ENCODE results near the gene LIME1. TPM values are rescaled to one million over a fixed set of nuclear protein-coding genes. Genes with fewer than 3 reads are reported as not detected.

The LIME1 gene
- polyA plus RNA-seq, 3 donors: 0.39 to 8.8 (median 0.62) TPM

DNA sequence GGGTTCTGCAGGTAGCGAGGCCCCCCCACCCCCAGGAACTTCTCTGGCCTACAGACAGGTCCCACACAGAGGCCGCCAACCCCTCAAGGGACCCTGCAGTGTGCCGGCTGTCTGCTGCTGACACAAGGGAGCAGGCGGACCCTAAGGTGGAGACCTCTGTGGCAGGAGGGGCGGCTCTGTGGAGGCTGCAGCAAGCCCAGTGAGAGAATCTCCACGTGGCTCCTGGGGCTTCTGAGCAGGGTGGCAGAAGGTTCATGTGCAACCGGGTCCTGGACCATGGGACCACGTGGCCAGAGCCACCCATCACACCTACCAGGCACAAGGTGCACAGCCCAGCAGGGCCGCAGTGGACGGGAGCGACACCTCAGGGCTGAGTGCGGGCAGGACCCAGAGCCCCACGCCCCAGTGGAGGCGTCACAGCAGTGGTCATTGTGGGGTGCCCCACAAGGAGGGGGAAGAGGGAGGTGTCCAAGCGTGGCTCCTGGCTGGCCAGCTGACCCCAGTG, 32.9 kb upstream of the LIME1 start:
- H3K27ac Mint-ChIP-seq: peak overlapping the region in 1 of 7 donors; percentile 58
- no peak for DNase-seq
- peaks cover 26 to 35% of the 10 kb centered on the region in 2 donors for H3K36me3 Mint-ChIP-seq
- 98% methylated on average over 13 of the region's 15 CpGs for WGBS (ENCODE audit: insufficient coverage)
- intact Hi-C loops (cut with micrococcal nuclease): no loop called here
- Histone ChIP-seq H3K27ac (ENCODE audit: low read depth in 1 of 2, low read length in 2 of 2) (no peak overlapping the region), H3K36me3 (replicated peaks in 1 of 2; ENCODE audit: control insufficient read depth in 1 of 2, insufficient read depth in 2 of 2, low read length in 2 of 2) (peaks cover 27 to 29% of the 10 kb centered on the region in 2 donors), H3K27me3 (ENCODE audit: control insufficient read depth in 2 of 2, insufficient read depth in 2 of 2, low read length in 2 of 2) (no peaks in the 10 kb centered on the region), H3K4me2 (replicated peaks; ENCODE audit: extremely low read depth, low read length, poor library complexity, severe bottlenecking) (no peak overlapping the region), H3K79me2 (ENCODE audit: insufficient read depth, low read length) (peaks cover 31% of the 10 kb centered on the region), H2AFZ (ENCODE audit: insufficient read depth, low read depth, low read length, poor library complexity, severe bottlenecking) (no peak overlapping the region), H3K9me3 (replicated peaks in 1 of 2; ENCODE audit: control insufficient read depth in 1 of 2, insufficient read depth in 1 of 2, low read length in 2 of 2) (no peaks in the 10 kb centered on the region), H4K20me1 (ENCODE audit: insufficient read depth, low read length) (peaks cover 49% of the 10 kb centered on the region), H3K9ac (ENCODE audit: insufficient read depth, low read length, poor library complexity, severe bottlenecking) (no peak overlapping the region), H3K4me1 (ENCODE audit: control insufficient read depth in 1 of 2, insufficient read depth in 2 of 2, low read length in 2 of 2) (peaks cover 12 to 21% of the 10 kb centered on the region in 2 donors), H3K4me3 (replicated peaks in 1 of 3; ENCODE audit: low read depth in 2 of 3, low read length in 3 of 3) (no peak overlapping the region)
- no peak overlapping the region for H3K4me3 Mint-ChIP-seq
- H3K9me3 Mint-ChIP-seq: no peaks in the 10 kb centered on the region
- peaks cover 12% of the 10 kb centered on the region for H3K4me1 Mint-ChIP-seq
- peaks cover 0 to 2% (median 0%) of the 10 kb centered on the region in 3 donors for H3K27me3 Mint-ChIP-seq (ENCODE audit: low read depth in 3 of 3)
- TF ChIP-seq, protein P1, sequence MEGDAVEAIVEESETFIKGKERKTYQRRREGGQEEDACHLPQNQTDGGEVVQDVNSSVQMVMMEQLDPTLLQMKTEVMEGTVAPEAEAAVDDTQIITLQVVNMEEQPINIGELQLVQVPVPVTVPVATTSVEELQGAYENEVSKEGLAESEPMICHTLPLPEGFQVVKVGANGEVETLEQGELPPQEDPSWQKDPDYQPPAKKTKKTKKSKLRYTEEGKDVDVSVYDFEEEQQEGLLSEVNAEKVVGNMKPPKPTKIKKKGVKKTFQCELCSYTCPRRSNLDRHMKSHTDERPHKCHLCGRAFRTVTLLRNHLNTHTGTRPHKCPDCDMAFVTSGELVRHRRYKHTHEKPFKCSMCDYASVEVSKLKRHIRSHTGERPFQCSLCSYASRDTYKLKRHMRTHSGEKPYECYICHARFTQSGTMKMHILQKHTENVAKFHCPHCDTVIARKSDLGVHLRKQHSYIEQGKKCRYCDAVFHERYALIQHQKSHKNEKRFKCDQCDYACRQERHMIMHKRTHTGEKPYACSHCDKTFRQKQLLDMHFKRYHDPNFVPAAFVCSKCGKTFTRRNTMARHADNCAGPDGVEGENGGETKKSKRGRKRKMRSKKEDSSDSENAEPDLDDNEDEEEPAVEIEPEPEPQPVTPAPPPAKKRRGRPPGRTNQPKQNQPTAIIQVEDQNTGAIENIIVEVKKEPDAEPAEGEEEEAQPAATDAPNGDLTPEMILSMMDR (IDR thresholded peaks at IDR 0.05): no peak

DNA sequence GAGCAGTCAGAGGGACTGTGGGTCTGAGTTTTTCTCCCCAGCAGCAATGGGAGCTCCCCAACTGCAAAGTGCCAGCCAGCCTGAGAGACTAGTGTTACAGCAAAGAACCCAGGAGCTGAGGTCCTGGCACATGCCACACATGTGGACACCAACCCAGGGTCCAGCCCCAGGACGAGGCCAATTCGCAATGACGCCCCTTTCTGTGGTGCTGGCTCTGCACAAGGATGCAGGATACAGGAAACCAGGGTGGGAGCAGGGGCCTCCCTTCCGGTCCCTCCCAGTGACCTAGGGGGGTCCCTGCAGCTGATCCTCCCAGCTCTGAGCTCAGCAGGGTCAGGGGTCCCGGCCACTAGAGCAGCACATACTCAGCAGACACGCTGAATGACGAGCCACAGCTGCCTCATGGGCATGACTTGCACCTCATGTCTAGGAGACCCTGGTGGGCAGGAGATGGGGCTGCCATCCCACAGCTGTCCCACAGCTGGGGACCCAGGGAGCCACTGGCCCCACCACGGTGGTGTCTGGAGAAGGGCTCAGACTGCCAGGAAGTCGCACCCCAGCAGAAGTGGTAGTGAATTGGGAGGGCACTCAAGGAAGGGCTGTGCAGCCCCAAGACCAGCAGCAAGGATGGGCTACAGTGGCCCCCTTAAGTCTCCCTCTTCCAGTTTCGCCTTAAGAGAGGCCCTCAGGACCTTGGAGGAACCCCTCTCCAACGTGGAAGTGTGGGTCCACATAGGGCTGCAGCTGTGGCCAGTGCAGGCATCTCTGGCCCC, 32.3 kb upstream of the LIME1 start:
- Histone ChIP-seq H2AFZ (ENCODE audit: insufficient read depth, low read depth, low read length, poor library complexity, severe bottlenecking) (no peak overlapping the region), H3K4me3 (replicated peaks in 1 of 3; ENCODE audit: low read depth in 2 of 3, low read length in 3 of 3) (no peak overlapping the region), H3K27ac (ENCODE audit: low read depth in 1 of 2, low read length in 2 of 2) (no peak overlapping the region), H3K9ac (ENCODE audit: insufficient read depth, low read length, poor library complexity, severe bottlenecking) (no peak overlapping the region), H3K9me3 (replicated peaks in 1 of 2; ENCODE audit: control insufficient read depth in 1 of 2, insufficient read depth in 1 of 2, low read length in 2 of 2) (no peaks in the 10 kb centered on the region), H3K36me3 (replicated peaks in 1 of 2; ENCODE audit: control insufficient read depth in 1 of 2, insufficient read depth in 2 of 2, low read length in 2 of 2) (peaks cover 27 to 29% of the 10 kb centered on the region in 2 donors), H3K27me3 (ENCODE audit: control insufficient read depth in 2 of 2, insufficient read depth in 2 of 2, low read length in 2 of 2) (no peaks in the 10 kb centered on the region), H4K20me1 (ENCODE audit: insufficient read depth, low read length) (peaks cover 49% of the 10 kb centered on the region), H3K79me2 (ENCODE audit: insufficient read depth, low read length) (peaks cover 37% of the 10 kb centered on the region), H3K4me2 (replicated peaks; ENCODE audit: extremely low read depth, low read length, poor library complexity, severe bottlenecking) (no peak overlapping the region), H3K4me1 (ENCODE audit: control insufficient read depth in 1 of 2, insufficient read depth in 2 of 2, low read length in 2 of 2) (peaks cover 19 to 27% of the 10 kb centered on the region in 2 donors)
- Mint-ChIP-seq H3K4me1 (peaks cover 18% of the 10 kb centered on the region), H3K9me3 (no peaks in the 10 kb centered on the region), H3K36me3 (peaks cover 30 to 42% of the 10 kb centered on the region in 2 donors), H3K27ac (no peak overlapping the region), H3K4me3 (no peak overlapping the region), H3K27me3 (ENCODE audit: low read depth in 3 of 3) (peaks cover 0 to 2% (median 0%) of the 10 kb centered on the region in 3 donors)
- TF ChIP-seq, protein P1 (IDR thresholded peaks at IDR 0.05): no peak
- intact Hi-C loops (cut with micrococcal nuclease): no loop called here
- DNase-seq: no peak
- 95% methylated on average over 11 of the region's 11 CpGs for WGBS (ENCODE audit: insufficient coverage)
